Skeletal muscle tissue (tissue), 4 donors: ENCODE measurements around the gene SLC17A3. TPM values are rescaled to one million over a fixed set of nuclear protein-coding genes. Genes with fewer than 3 reads are reported as not detected.

Source experiments
- H3K27ac ChIP-seq: one replicate; pipeline ENCODE4 v1.7.0; 2013; ENCODE audit warnings: mild to moderate bottlenecking, low read depth, low read length, inconsistent platforms
- H3K27me3 ChIP-seq, 3 donors: one replicate each; pipeline ENCODE4 v1.7.0; 2013; ENCODE audit warnings: low read length in 3 of 3; ENCODE audit not compliant: control insufficient read depth in 3 of 3, insufficient read depth in 3 of 3
- H3K36me3 ChIP-seq, 3 donors: one replicate each; pipeline ENCODE4 v1.7.0; 2013; ENCODE audit warnings: low read length in 3 of 3; ENCODE audit not compliant: control insufficient read depth in 3 of 3, insufficient read depth in 3 of 3
- H3K4me1 ChIP-seq, 3 donors: one replicate each; pipeline ENCODE4 v1.7.0; 2013; ENCODE audit warnings: low read length in 3 of 3, mild to moderate bottlenecking in 3 of 3; ENCODE audit not compliant: control insufficient read depth in 3 of 3, insufficient read depth in 3 of 3
- H3K4me3 ChIP-seq, 3 donors: one replicate each; pipeline ENCODE4 v1.7.0; 2013; ENCODE audit warnings: low read length in 3 of 3
- H3K9ac ChIP-seq, 3 donors: one replicate each; pipeline ENCODE4 v1.7.0; 2013; ENCODE audit warnings: low read length in 3 of 3, mild to moderate bottlenecking in 3 of 3, moderate library complexity in 2 of 3, low read depth in 1 of 3
- H3K9me3 ChIP-seq, 3 donors: one replicate each; pipeline ENCODE4 v1.7.0; 2013; ENCODE audit warnings: low read length in 3 of 3; ENCODE audit not compliant: control insufficient read depth in 3 of 3
- total RNA-seq: library from RNA; depleted of rRNA; stranded (reverse); fragments of >200 nt; gene quantifications from one replicate; pipeline ENCODE4 v1.2.3, GENCODE V29; 2014
- donor health status: Osteomylitis.

The SLC17A3 gene
- total RNA-seq, 1 donor from 2014 or later, result not detected

DNA sequence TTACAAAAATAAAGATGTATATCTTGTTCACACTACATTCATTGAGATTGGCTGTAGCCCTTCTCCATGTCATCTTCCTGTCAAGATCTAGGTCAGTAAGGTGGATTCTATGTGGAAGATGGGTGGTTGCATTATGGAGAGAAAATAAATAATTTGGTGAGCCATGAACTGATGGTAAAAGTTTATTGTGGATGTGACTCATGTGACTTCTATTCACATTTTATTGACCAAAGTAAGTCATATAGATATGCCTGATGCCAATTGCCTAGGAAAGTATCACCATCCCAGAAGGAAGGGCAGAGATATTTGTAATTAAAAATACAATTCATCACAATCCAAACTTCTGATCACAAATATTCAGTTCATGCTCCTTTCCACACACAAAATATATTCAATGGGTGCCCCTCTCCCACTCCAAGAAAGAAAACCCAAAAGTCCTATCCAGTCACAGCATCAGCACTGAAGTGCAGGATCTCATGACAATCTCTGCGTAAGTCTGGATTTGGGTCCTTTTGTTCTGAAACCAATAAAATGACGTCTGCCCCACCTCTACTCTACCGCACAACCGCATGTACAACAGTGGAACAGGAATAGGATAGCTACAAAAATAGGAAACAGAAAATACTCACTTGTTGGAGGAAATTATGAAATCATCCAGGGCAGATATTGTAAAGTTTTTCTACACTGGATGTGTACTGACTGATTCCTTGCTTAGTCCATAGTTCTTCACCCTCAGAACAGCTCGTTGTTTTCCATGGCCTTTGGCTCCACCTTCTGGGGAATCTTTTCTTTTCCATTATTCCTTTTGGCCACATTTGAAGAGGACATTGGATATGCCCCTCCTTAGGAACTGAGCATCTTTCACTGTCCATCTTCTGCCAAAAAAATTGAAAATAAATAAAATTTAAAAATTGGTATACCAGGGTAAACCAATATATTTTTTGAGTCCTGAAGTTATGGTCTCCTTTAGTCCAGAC lies 16.1 kb upstream of the SLC17A3 start:
- Histone ChIP-seq H3K9me3 (no peaks in the 10 kb centered on the region), H3K4me1 (no peaks in the 10 kb centered on the region), H3K27ac (no peak overlapping the region), H3K4me3 (no peak overlapping the region), H3K27me3 (no peaks in the 10 kb centered on the region), H3K36me3 (no peaks in the 10 kb centered on the region), H3K9ac (no peak overlapping the region)

DNA sequence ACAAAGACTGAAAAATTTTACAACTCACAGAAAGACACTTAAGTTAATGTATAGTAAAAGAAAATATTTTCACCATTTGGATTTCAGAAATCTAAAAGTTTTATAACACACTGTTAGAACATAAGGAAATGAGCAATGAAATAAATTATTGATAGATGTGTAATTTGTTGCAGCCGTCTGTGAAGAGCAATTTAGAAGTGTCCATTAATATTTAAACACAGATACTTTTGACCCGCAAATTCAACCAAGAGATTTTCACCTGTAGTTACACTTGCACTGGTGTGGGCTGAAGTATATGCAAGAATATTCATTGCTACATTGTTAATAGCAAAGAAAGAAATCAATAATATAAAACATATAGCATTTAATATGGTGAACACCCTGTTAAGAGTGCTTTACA lies 14.6 kb upstream of the SLC17A3 start:
- no peaks in the 10 kb centered on the region for H3K4me1 ChIP-seq
- no peak overlapping the region for H3K4me3 ChIP-seq
- no peaks in the 10 kb centered on the region for H3K9me3 ChIP-seq
- no peak overlapping the region for H3K9ac ChIP-seq
- no peak overlapping the region for H3K27ac ChIP-seq
- no peaks in the 10 kb centered on the region for H3K27me3 ChIP-seq
- H3K36me3 ChIP-seq, result no peaks in the 10 kb centered on the region

DNA sequence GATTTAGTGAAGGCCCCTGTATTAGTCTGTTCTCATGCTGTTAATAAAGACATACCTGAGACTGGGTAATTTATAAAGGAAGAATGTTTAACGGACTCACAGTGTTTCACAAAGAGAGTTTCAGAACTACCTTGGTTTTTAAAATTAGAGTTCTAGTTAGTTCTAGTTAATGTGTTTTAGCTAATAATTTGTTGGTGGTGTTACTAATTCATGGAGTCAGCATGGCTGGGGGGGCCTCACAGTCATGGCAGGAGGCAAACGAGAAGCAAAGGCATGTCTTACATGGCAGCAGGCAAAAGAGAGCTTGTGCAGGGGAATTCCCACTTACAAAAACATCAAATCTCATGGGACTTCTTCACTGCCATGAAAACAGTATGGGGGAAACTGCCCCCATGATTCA lies 12.0 kb upstream of the SLC17A3 start:
- Histone ChIP-seq H3K9me3 (no peaks in the 10 kb centered on the region), H3K9ac (no peak overlapping the region), H3K36me3 (no peaks in the 10 kb centered on the region), H3K4me3 (no peak overlapping the region), H3K27ac (no peak overlapping the region), H3K4me1 (no peaks in the 10 kb centered on the region), H3K27me3 (peaks cover 0 to 2% (median 0%) of the 10 kb centered on the region in 3 donors)

DNA sequence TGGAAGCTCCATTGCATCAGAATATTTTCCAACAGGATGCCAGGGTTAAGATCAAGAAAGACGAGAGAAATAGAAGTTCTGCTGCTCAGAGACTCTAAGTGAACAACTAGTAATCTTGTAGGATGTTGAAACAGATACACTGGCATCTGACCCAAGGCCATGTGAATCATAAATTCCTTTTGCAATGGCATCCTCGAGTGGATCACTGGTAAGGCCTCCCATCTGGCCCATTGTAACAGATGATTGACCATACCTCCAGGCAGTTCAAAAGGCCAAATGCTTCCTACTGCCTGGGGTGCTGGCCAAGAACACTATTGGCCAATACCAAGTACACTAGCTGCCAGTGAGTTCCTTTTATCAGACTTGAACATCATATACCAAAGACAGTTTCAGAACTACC lies 9.9 kb upstream of the SLC17A3 start:
- Histone ChIP-seq H3K27ac (no peak overlapping the region), H3K9ac (no peak overlapping the region), H3K36me3 (no peaks in the 10 kb centered on the region), H3K9me3 (no peaks in the 10 kb centered on the region), H3K27me3 (peaks cover 0 to 2% (median 0%) of the 10 kb centered on the region in 3 donors), H3K4me3 (no peak overlapping the region), H3K4me1 (no peaks in the 10 kb centered on the region)

- Histone ChIP-seq H3K36me3 (no peaks in the 10 kb centered on the region), H3K9ac (no peak overlapping the region), H3K4me1 (no peaks in the 10 kb centered on the region), H3K27ac (no peak overlapping the region), H3K4me3 (no peak overlapping the region), H3K27me3 (peaks cover 0 to 2% (median 0%) of the 10 kb centered on the region in 3 donors), H3K9me3 (no peaks in the 10 kb centered on the region)
These were observed 9.5 kb upstream of the SLC17A3 start for GRCh38 chr6:25883536-25883935.

GRCh38 chr6:25882051-25882496 lies 8.0 kb upstream of the SLC17A3 start:
- H3K27me3 ChIP-seq, result peaks cover 0 to 2% (median 0%) of the 10 kb centered on the region in 3 donors
- H3K4me1 ChIP-seq, result no peaks in the 10 kb centered on the region
- H3K9me3 ChIP-seq, result no peaks in the 10 kb centered on the region
- no peak overlapping the region for H3K27ac ChIP-seq
- no peak overlapping the region for H3K4me3 ChIP-seq
- no peak overlapping the region for H3K9ac ChIP-seq
- no peaks in the 10 kb centered on the region for H3K36me3 ChIP-seq

DNA sequence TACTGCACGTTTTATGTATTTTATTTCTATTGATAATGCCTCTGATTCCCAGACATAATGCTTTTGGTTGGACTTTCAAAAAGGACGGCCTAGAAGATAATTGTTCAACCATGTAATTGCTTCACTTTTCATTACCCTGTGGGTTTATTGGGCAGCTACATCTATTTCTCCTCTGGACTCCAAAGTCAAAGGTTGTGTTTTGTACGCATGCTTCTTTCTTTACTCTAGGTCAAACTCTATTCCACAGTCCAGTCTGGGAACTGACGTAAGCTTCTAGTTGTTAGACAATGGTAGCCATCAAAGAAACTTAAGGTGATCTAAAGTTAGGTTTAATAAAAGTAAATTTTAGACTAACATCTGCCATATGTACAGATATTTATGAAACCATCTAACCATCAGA lies 6.6 kb upstream of the SLC17A3 start:
- no peak overlapping the region for H3K9ac ChIP-seq
- H3K4me3 ChIP-seq, result no peak overlapping the region
- H3K27me3 ChIP-seq, result peaks cover 0 to 2% (median 0%) of the 10 kb centered on the region in 3 donors
- H3K27ac ChIP-seq, result no peak overlapping the region
- H3K4me1 ChIP-seq, result no peaks in the 10 kb centered on the region
- H3K36me3 ChIP-seq, result no peaks in the 10 kb centered on the region
- H3K9me3 ChIP-seq, result no peaks in the 10 kb centered on the region

- no peaks in the 10 kb centered on the region for H3K36me3 ChIP-seq
- H3K9ac ChIP-seq, result no peak overlapping the region
- no peaks in the 10 kb centered on the region for H3K9me3 ChIP-seq
- H3K4me1 ChIP-seq, result no peaks in the 10 kb centered on the region
- H3K27ac ChIP-seq, result no peak overlapping the region
- peaks cover 0 to 2% (median 0%) of the 10 kb centered on the region in 3 donors for H3K27me3 ChIP-seq
- no peak overlapping the region for H3K4me3 ChIP-seq
These were observed 4.8 kb upstream of the SLC17A3 start for GRCh38 chr6:25878721-25879322.

GRCh38 chr6:25875926-25876602 lies 2.0 kb upstream of the SLC17A3 start:
- H3K36me3 ChIP-seq, result no peaks in the 10 kb centered on the region
- no peaks in the 10 kb centered on the region for H3K4me1 ChIP-seq
- H3K27me3 ChIP-seq, result no peaks in the 10 kb centered on the region
- H3K4me3 ChIP-seq, result no peak overlapping the region
- no peak overlapping the region for H3K27ac ChIP-seq
- H3K9ac ChIP-seq, result no peak overlapping the region
- H3K9me3 ChIP-seq, result no peaks in the 10 kb centered on the region

DNA sequence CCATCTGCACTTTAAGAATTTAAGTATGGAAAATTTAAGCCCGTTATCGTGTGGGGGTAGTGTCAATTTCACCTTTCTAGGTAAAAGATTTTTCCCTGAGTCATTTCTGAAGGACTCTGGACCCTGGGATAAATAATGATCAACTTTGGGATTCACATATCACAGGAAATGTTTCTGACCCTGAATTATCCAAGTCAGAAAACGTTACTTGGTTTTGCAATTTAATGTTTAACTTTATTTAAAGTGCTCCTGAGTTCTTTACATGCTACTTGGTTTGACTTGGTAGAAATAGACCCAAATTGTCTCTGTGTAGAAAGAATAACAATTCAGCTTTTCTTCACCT lies 1.5 kb upstream of the SLC17A3 start:
- H3K4me3 ChIP-seq, result no peak overlapping the region
- no peaks in the 10 kb centered on the region for H3K36me3 ChIP-seq
- H3K9me3 ChIP-seq, result no peaks in the 10 kb centered on the region
- no peaks in the 10 kb centered on the region for H3K27me3 ChIP-seq
- no peak overlapping the region for H3K9ac ChIP-seq
- H3K27ac ChIP-seq, result no peak overlapping the region
- H3K4me1 ChIP-seq, result no peaks in the 10 kb centered on the region
